Neuron (in vitro differentiated cells): ENCODE data around the gene ITCH.
"Not testable (repeated sequence)": the region's sequence is repeated elsewhere in the genome, so short reads cannot be mapped to it uniquely, and the experiment has no call there.

ENCODE experiments used
- H2AFZ ChIP-seq: one replicate; pipeline ENCODE4 v1.6.1; 2013; ENCODE audit warnings: low read depth, mild to moderate bottlenecking, inconsistent platforms, low read length, moderate library complexity
- H3K27me3 ChIP-seq: one replicate; pipeline ENCODE4 v1.6.1; 2013; ENCODE audit warnings: low read length; ENCODE audit not compliant: insufficient read depth
- H3K36me3 ChIP-seq: one replicate; pipeline ENCODE4 v1.6.1; 2013; ENCODE audit warnings: low read length; ENCODE audit not compliant: insufficient read depth
- H3K4me1 ChIP-seq: one replicate; pipeline ENCODE4 v1.6.1; 2013; ENCODE audit warnings: low read length; ENCODE audit not compliant: insufficient read depth
- H3K4me3 ChIP-seq: 2 replicates; pipeline ENCODE4 v1.5.1; 2013; ENCODE audit warnings: mild to moderate bottlenecking, low read length, moderate library complexity
- H3K9me3 ChIP-seq: one replicate; pipeline ENCODE4 v1.6.1; 2013; ENCODE audit warnings: low read length

ITCH gene

GRCh38 chr20:34375977-34376430 is 12.9 kb downstream of the ITCH start:
- peaks cover 13% of the 10 kb centered on the region for H3K4me1 ChIP-seq
- H3K9me3 ChIP-seq, result no peaks in the 10 kb centered on the region
- peaks cover 41% of the 10 kb centered on the region for H3K36me3 ChIP-seq
- no peak overlapping the region for H3K4me3 ChIP-seq
- H3K27me3 ChIP-seq, result no peaks in the 10 kb centered on the region
- H2AFZ ChIP-seq, result no peak overlapping the region

GRCh38 chr20:34377072-34377847 is 14.2 kb downstream of the ITCH start:
- H2AFZ ChIP-seq, result no peak overlapping the region
- no peaks in the 10 kb centered on the region for H3K9me3 ChIP-seq
- H3K4me3 ChIP-seq, result no peak overlapping the region
- H3K4me1 ChIP-seq, result peaks cover 13% of the 10 kb centered on the region
- peaks cover 37% of the 10 kb centered on the region for H3K36me3 ChIP-seq
- no peaks in the 10 kb centered on the region for H3K27me3 ChIP-seq

GRCh38 chr20:34382174-34382573 is 19.1 kb downstream of the ITCH start:
- no peaks in the 10 kb centered on the region for H3K27me3 ChIP-seq
- peaks cover 15% of the 10 kb centered on the region for H3K36me3 ChIP-seq
- H3K4me3 ChIP-seq, result no peak overlapping the region
- H3K9me3 ChIP-seq, result no peaks in the 10 kb centered on the region
- H3K4me1 ChIP-seq, result no peaks in the 10 kb centered on the region
- H2AFZ ChIP-seq, result no peak overlapping the region

GRCh38 chr20:34382877-34383455 is 19.9 kb downstream of the ITCH start:
- H3K27me3 ChIP-seq, H3K36me3 ChIP-seq, H3K4me3 ChIP-seq, H2AFZ ChIP-seq, H3K9me3 ChIP-seq, H3K4me1 ChIP-seq: not testable (repeated sequence)

GRCh38 chr20:34385464-34385863 is 22.4 kb downstream of the ITCH start:
- Histone ChIP-seq H3K4me1 (no peaks in the 10 kb centered on the region), H3K9me3 (no peaks in the 10 kb centered on the region), H2AFZ (no peak overlapping the region), H3K4me3 (no peak overlapping the region), H3K36me3 (peaks cover 10% of the 10 kb centered on the region), H3K27me3 (no peaks in the 10 kb centered on the region)

- Histone ChIP-seq H3K4me1 (no peaks in the 10 kb centered on the region), H3K27me3 (no peaks in the 10 kb centered on the region), H2AFZ (no peak overlapping the region), H3K36me3 (peaks cover 10% of the 10 kb centered on the region), H3K4me3 (no peak overlapping the region), H3K9me3 (no peaks in the 10 kb centered on the region)
Measured at GRCh38 chr20:34388000-34388399, 24.9 kb downstream of the ITCH start.

GRCh38 chr20:34388678-34389077 is 25.6 kb downstream of the ITCH start:
- no peaks in the 10 kb centered on the region for H3K4me1 ChIP-seq
- H3K9me3 ChIP-seq, result no peaks in the 10 kb centered on the region
- H3K36me3 ChIP-seq, result peaks cover 15% of the 10 kb centered on the region
- no peak overlapping the region for H2AFZ ChIP-seq
- no peaks in the 10 kb centered on the region for H3K27me3 ChIP-seq
- H3K4me3 ChIP-seq, result no peak overlapping the region

- Histone ChIP-seq H3K27me3 (no peaks in the 10 kb centered on the region), H2AFZ (no peak overlapping the region), H3K4me3 (no peak overlapping the region), H3K9me3 (no peaks in the 10 kb centered on the region), H3K36me3 (peaks cover 21% of the 10 kb centered on the region), H3K4me1 (no peaks in the 10 kb centered on the region)
Measured at GRCh38 chr20:34389206-34389953, 26.3 kb downstream of the ITCH start.

GRCh38 chr20:34389954-34390555 is 27.0 kb downstream of the ITCH start:
- no peak overlapping the region for H2AFZ ChIP-seq
- H3K4me1 ChIP-seq, result no peaks in the 10 kb centered on the region
- peaks cover 26% of the 10 kb centered on the region for H3K36me3 ChIP-seq
- no peaks in the 10 kb centered on the region for H3K27me3 ChIP-seq
- no peak overlapping the region for H3K4me3 ChIP-seq
- H3K9me3 ChIP-seq, result no peaks in the 10 kb centered on the region

- Histone ChIP-seq H3K4me1 (no peaks in the 10 kb centered on the region), H3K4me3 (no peak overlapping the region), H3K9me3 (no peaks in the 10 kb centered on the region), H3K27me3 (no peaks in the 10 kb centered on the region), H3K36me3 (peaks cover 34% of the 10 kb centered on the region), H2AFZ (no peak overlapping the region)
Measured at GRCh38 chr20:34396408-34396807, 33.3 kb downstream of the ITCH start.

- Histone ChIP-seq H3K27me3 (no peaks in the 10 kb centered on the region), H3K4me1 (peaks cover 6% of the 10 kb centered on the region), H2AFZ (no peak overlapping the region), H3K9me3 (no peaks in the 10 kb centered on the region), H3K36me3 (peaks cover 34% of the 10 kb centered on the region), H3K4me3 (no peak overlapping the region)
Measured at GRCh38 chr20:34397096-34397495, 34.0 kb downstream of the ITCH start.

GRCh38 chr20:34400776-34401175 is 37.7 kb downstream of the ITCH start:
- peaks cover 18% of the 10 kb centered on the region for H3K36me3 ChIP-seq
- peaks cover 15% of the 10 kb centered on the region for H3K4me1 ChIP-seq
- H3K27me3 ChIP-seq, H2AFZ ChIP-seq, H3K4me3 ChIP-seq, H3K9me3 ChIP-seq: not testable (repeated sequence)
